Cardiac ventricle fibroblast (primary cell): ENCODE measurements around the gene OR5D18. TPM values are rescaled to one million over a fixed set of nuclear protein-coding genes. Genes with fewer than 3 reads are reported as not detected.

ENCODE experiments used
- total RNA-seq: library from RNA; depleted of rRNA; stranded (reverse); fragments of >200 nt; gene quantifications from 2 replicates; pipeline ENCODE4 v1.2.3, GENCODE V29; 2015

The OR5D18 gene
- total RNA-seq = not detected in 2 replicates

GRCh38 chr11:55819330-55819729 lies at the start of gene OR5D18:
TSS of gene OR5D18 (plus strand) at chr11:55819630. CDS start at chr11:55819630, 0 bp downstream.

GRCh38 chr11:55773138-55773537 lies 46.3 kb upstream of the OR5D18 start, which contains the start of gene OR5D13:
TSS of gene OR5D13 (plus strand) at chr11:55773438. CDS start at chr11:55773438, 0 bp downstream.

GRCh38 chr11:55795256-55795655 lies 24.2 kb upstream of the OR5D18 start, which contains the start of gene OR5D14:
TSS of gene OR5D14 (plus strand) at chr11:55795556. CDS start at chr11:55795556, 0 bp downstream.

GRCh38 chr11:55811067-55811466 lies 8.4 kb upstream of the OR5D18 start, which contains the start of gene OR5L1:
TSS of gene OR5L1 (plus strand) at chr11:55811367. CDS start at chr11:55811467, 100 bp downstream.

GRCh38 chr11:55826919-55827318 lies 7.5 kb downstream of the OR5D18 start, which contains the start of gene OR5L2:
TSS of gene OR5L2 (plus strand) at chr11:55827219. CDS start at chr11:55827219, 0 bp downstream.

GRCh38 chr11:55838452-55838851 lies 19.0 kb downstream of the OR5D18 start, which contains the start of gene OR5D16:
TSS of gene OR5D16 (plus strand) at chr11:55838752. CDS start at chr11:55838752, 0 bp downstream.

Other genes with a start within 250 kb of the OR5D18 start
- not detected in 2 replicates for gene OR4C16, start 247.5 kb upstream of the OR5D18 start, total RNA-seq
- gene OR4C11, start 212.0 kb upstream of the OR5D18 start, total RNA-seq = not detected in 2 replicates
- gene OR4P4, start 184.5 kb upstream of the OR5D18 start, total RNA-seq = not detected in 2 replicates
- gene OR4S2, start 171.3 kb upstream of the OR5D18 start, total RNA-seq = not detected in 2 replicates
- gene OR4C6, start 157.4 kb upstream of the OR5D18 start, total RNA-seq = not detected in 2 replicates
- gene OR5D13, start 46.2 kb upstream of the OR5D18 start, total RNA-seq = not detected in 2 replicates
- not detected in 2 replicates for gene OR5D14, start 24.1 kb upstream of the OR5D18 start, total RNA-seq
- not detected in 2 replicates for gene OR5L1, start 8.3 kb upstream of the OR5D18 start, total RNA-seq
- not detected in 2 replicates for gene OR5L2, start 7.6 kb downstream of the OR5D18 start, total RNA-seq
- not detected in 2 replicates for gene OR5D16, start 19.1 kb downstream of the OR5D18 start, total RNA-seq
- not detected in 2 replicates for gene TRIM51, start 63.7 kb downstream of the OR5D18 start, total RNA-seq
- not detected in 2 replicates for gene OR5W2, start 95.0 kb downstream of the OR5D18 start, total RNA-seq
- not detected in 2 replicates for gene OR5I1, start 116.8 kb downstream of the OR5D18 start, total RNA-seq
- gene OR10AG1, start 150.3 kb downstream of the OR5D18 start, total RNA-seq = not detected in 2 replicates
- gene OR5F1, start 175.0 kb downstream of the OR5D18 start, total RNA-seq = not detected in 2 replicates
- not detected in 2 replicates for gene OR5AS1, start 208.0 kb downstream of the OR5D18 start, total RNA-seq